Stomach (tissue), 9 donors: Measurements from ENCODE around the gene KRTAP5-11. TPM values are rescaled to one million over a fixed set of nuclear protein-coding genes. Genes with fewer than 3 reads are reported as not detected.

Experiments
- DNase-seq, 2 donors: peaks; one replicate each; pipeline versions ENCODE4 v3.0.0 to v3.0.0-alpha.2; 2013 to 2019
- H3K27ac ChIP-seq, 5 donors: fragments of 200-600 bp in 4 of 5; sonication (generic) in 4 of 5; one replicate each; pipeline ENCODE4 v1.5.1; 2013 to 2019; ENCODE audit warnings: mild to moderate bottlenecking in 1 of 5, moderate library complexity in 1 of 5
- H3K27me3 ChIP-seq, 3 donors: fragments of 200-600 bp; sonication (generic); one replicate each; pipeline ENCODE4 v1.5.1; 2017 to 2019; ENCODE audit warnings: mixed run types in 1 of 3
- H3K36me3 ChIP-seq, 4 donors: fragments of 200-600 bp; sonication (generic); 1 replicate in 3 of 4; 2 replicates in 1 of 4; pipeline ENCODE4 v1.5.1; 2016 to 2019
- H3K4me1 ChIP-seq, 4 donors: fragments of 200-600 bp; sonication (generic); one replicate each; pipeline ENCODE4 v1.5.1; 2016 to 2019
- H3K4me3 ChIP-seq, 4 donors: fragments of 200-600 bp; sonication (generic) in 3 of 4; one replicate each; pipeline ENCODE4 v1.5.1; 2016 to 2019; ENCODE audit warnings: mild to moderate bottlenecking in 1 of 4
- H3K9me3 ChIP-seq, 4 donors: fragments of 200-600 bp; sonication (generic); one replicate each; pipeline ENCODE4 v1.5.1; 2016 to 2019
- CTCF ChIP-seq, 7 experiments: fragments of 450-650 bp in 4 of 7; fragments of 200-600 bp in 3 of 7; sonication (generic) in 3 of 7; IDR thresholded peaks; one replicate each; pipeline ENCODE4 v1.5.1; 2016 to 2019; ENCODE audit warnings: antibody characterized with exemption in 7 of 7, control low read depth in 2 of 7, mild to moderate bottlenecking in 1 of 7
- EP300 ChIP-seq: sonication (generic); formaldehyde crosslinking; IDR thresholded peaks from one replicate; pipeline ENCODE4 v1.6.1; 2017; ENCODE audit warnings: antibody characterized with exemption
- POLR2A ChIP-seq, 4 donors: fragments of 450-650 bp; IDR thresholded peaks; one replicate each; pipeline ENCODE4 v1.6.1; 2016; ENCODE audit warnings: antibody characterized with exemption in 4 of 4, control low read depth in 2 of 4, mild to moderate bottlenecking in 1 of 4, moderate library complexity in 1 of 4
- POLR2AphosphoS5 ChIP-seq, 3 donors: sonication (generic); formaldehyde crosslinking; IDR thresholded peaks; one replicate each; pipeline ENCODE4 v1.6.1; 2016; ENCODE audit warnings: antibody characterized with exemption in 3 of 3
- WGBS, 5 donors: extraction: QIAGEN DNeasy Blood & Tissue Kit in 3 of 5; methylation state at CpG; one replicate each; pipeline versions ENCODE4 v1.1.5 to v1.1.7; 2013 to 2018; 5-methylcytosine and 5-hydroxymethylcytosine counted together
- intact Hi-C: fragments of 100-400 bp; cut with DNase I; formaldehyde crosslinking; loops from one replicate; pipeline ENCODE4 v1.15.1; 2023; ENCODE audit warnings: low total_unique reads
- polyA plus RNA-seq, 3 donors: library from polyadenylated mRNA; stranded (reverse); fragments of 200-250 nt; gene quantifications; one replicate each; pipeline ENCODE4 v1.2.3, GENCODE V29; 2013
- total RNA-seq, 5 donors: library from RNA; depleted of rRNA; stranded (reverse); fragments of >200 nt; gene quantifications; one replicate each; pipeline versions ENCODE4 v1.1.0 to v1.2.3, GENCODE V29; 2014 to 2016
- donor health status: healthy with polysubstance abuse.
- donor health status: Bipolar disorder and iron deficiency.
- donor health status: healthy.

KRTAP5-11 gene
- total and polyA plus RNA-seq, 8 donors, result not detected

GRCh38 chr11:71563406-71563805, 19.3 kb downstream of the KRTAP5-11 start:
- Histone ChIP-seq H3K4me3 (no peak overlapping the region), H3K27ac (no peak overlapping the region), H3K27me3 (peaks cover 0 to 38% (median 0%) of the 10 kb centered on the region in 3 donors), H3K4me1 (no peaks in the 10 kb centered on the region), H3K36me3 (no peaks in the 10 kb centered on the region), H3K9me3 (no peaks in the 10 kb centered on the region)
- intact Hi-C loops, result no loop called here
- DNase-seq, result peak in 1 of 2 donors; percentile 51
- TF ChIP-seq POLR2A (IDR thresholded peaks at IDR 0.05) (no peak), POLR2AphosphoS5 (IDR thresholded peaks at IDR 0.05) (no peak), CTCF (IDR thresholded peaks at IDR 0.05) (no peak), EP300 (no peak)
- 23 to 33% (median 27%) methylated on average over 8 of the region's 8 CpGs for WGBS, 5 donors

DNA sequence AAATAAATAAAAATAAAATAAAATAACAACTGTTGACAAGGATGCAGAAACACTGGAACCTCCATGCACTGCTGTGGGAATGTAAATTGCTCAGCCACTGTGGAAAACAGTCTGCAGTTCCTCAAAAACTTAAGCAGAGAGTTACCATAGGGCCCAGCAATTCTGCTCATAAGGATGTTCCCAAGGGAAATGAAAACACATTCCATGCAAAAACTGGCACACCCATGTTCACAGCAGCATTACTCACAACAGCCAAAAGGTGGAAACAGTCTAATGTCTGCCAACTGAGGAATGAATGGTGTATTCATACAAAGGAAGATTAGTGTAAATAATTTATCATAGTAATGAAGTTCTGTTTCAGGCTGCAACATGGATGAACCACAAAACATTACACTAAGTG, 20.6 kb downstream of the KRTAP5-11 start:
- Histone ChIP-seq H3K4me3 (no peak overlapping the region), H3K27ac (no peak overlapping the region), H3K27me3 (peaks cover 0 to 38% (median 0%) of the 10 kb centered on the region in 3 donors), H3K36me3 (no peaks in the 10 kb centered on the region), H3K9me3 (no peaks in the 10 kb centered on the region), H3K4me1 (no peaks in the 10 kb centered on the region)
- TF ChIP-seq POLR2AphosphoS5 (IDR thresholded peaks at IDR 0.05), result no peak
- no peak for TF ChIP-seq POLR2A (IDR thresholded peaks at IDR 0.05)
- no peak for TF ChIP-seq CTCF (IDR thresholded peaks at IDR 0.05)
- TF ChIP-seq EP300, result no peak
- intact Hi-C loops, result no loop called here
- DNase-seq, result no peak

DNA sequence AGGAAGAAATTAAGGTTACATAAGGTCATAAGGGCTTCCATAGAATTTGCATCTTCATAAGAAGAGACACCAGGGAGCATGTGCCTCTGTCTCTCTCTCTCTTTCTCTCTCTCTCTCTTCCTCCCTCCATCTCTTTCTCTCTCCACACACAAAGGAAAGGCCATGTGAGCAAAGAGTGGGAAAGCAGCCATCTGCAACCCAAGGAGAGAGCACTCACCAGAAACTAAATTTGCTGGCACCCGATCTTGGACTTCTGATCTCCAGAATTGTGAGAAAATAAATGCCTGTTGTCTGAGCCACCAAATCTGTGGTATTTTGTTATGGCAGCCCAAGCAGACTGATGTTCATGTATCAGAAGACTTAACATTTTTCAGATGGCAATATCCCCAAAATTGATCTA, 23.7 kb downstream of the KRTAP5-11 start:
- Histone ChIP-seq H3K9me3 (no peaks in the 10 kb centered on the region), H3K4me3 (no peak overlapping the region), H3K36me3 (no peaks in the 10 kb centered on the region), H3K27ac (no peak overlapping the region), H3K27me3 (peaks cover 0 to 31% (median 3%) of the 10 kb centered on the region in 3 donors), H3K4me1 (no peaks in the 10 kb centered on the region)
- 73 to 93% (median 88%) methylated on average over 1 of the region's 1 CpG for WGBS, 5 donors
- no peak for DNase-seq
- no peak for TF ChIP-seq POLR2AphosphoS5 (IDR thresholded peaks at IDR 0.05)
- no peak for TF ChIP-seq POLR2A (IDR thresholded peaks at IDR 0.05)
- TF ChIP-seq EP300, result no peak
- TF ChIP-seq CTCF (IDR thresholded peaks at IDR 0.05), result no peak
- intact Hi-C loops, result no loop called here

- no peak overlapping the region for H3K4me3 ChIP-seq
- TF ChIP-seq CTCF (IDR thresholded peaks at IDR 0.05), result no peak
- no peaks in the 10 kb centered on the region for H3K4me1 ChIP-seq
- DNase-seq, result no peak
- peaks cover 0 to 15% (median 3%) of the 10 kb centered on the region in 3 donors for H3K27me3 ChIP-seq
- H3K36me3 ChIP-seq, result no peaks in the 10 kb centered on the region
- intact Hi-C loops, result no loop called here
- no peak overlapping the region for H3K27ac ChIP-seq
- no peaks in the 10 kb centered on the region for H3K9me3 ChIP-seq
These were observed 25.4 kb downstream of the KRTAP5-11 start for GRCh38 chr11:71557257-71557656.
